Neuronal stem cell (in vitro differentiated cells): ENCODE data around the gene FCRL3.

Experiments
- DNase-seq: peaks from one replicate; pipeline ENCODE4 v3.0.0-alpha.2; 2013; ENCODE audit warnings: low spot score
- H2AFZ ChIP-seq: one replicate; pipeline ENCODE4 v1.6.1; 2013; ENCODE audit warnings: mild to moderate bottlenecking, low read length, inconsistent platforms
- H2AK5ac ChIP-seq: 2 replicates; pipeline ENCODE4 v1.6.1; 2013; ENCODE audit warnings: low read depth, mild to moderate bottlenecking, inconsistent platforms, low read length, moderate library complexity, mixed read lengths
- H2BK120ac ChIP-seq: 2 replicates; pipeline ENCODE4 v1.6.1; 2013; ENCODE audit warnings: low read depth, mild to moderate bottlenecking, inconsistent platforms, low read length, moderate library complexity, mixed read lengths
- H2BK12ac ChIP-seq: one replicate; pipeline ENCODE4 v1.6.1; 2013; ENCODE audit warnings: low read length, inconsistent platforms
- H2BK15ac ChIP-seq: 2 replicates; pipeline ENCODE4 v1.6.1; 2013; ENCODE audit warnings: mild to moderate bottlenecking, low read length, inconsistent platforms, mixed read lengths
- H2BK5ac ChIP-seq: one replicate; pipeline ENCODE4 v1.6.1; 2013; ENCODE audit warnings: inconsistent platforms, mild to moderate bottlenecking, low read length, moderate library complexity
- H3K14ac ChIP-seq: one replicate; pipeline ENCODE4 v1.6.1; 2013; ENCODE audit warnings: low read length, inconsistent platforms
- H3K18ac ChIP-seq: 2 replicates; pipeline ENCODE4 v1.6.1; 2013; ENCODE audit warnings: low read length, inconsistent platforms
- H3K23ac ChIP-seq: 2 replicates; pipeline ENCODE4 v1.6.1; 2013; ENCODE audit warnings: low read depth, mild to moderate bottlenecking, mixed read lengths, low read length, inconsistent platforms; ENCODE audit not compliant: poor library complexity
- H3K27ac ChIP-seq: replicated peaks from 3 replicates; pipeline ENCODE4 v1.5.1; 2013; ENCODE audit warnings: low read length, inconsistent platforms
- H3K27me3 ChIP-seq, 3 experiments: 2 replicates each; pipeline ENCODE4 v1.6.1; 2013; ENCODE audit warnings: low read length in 3 of 3, mild to moderate bottlenecking in 2 of 3, inconsistent platforms in 1 of 3, low read depth in 1 of 3, mixed read lengths in 1 of 3, moderate library complexity in 1 of 3; ENCODE audit not compliant: control insufficient read depth in 3 of 3, insufficient read depth in 3 of 3
- H3K36me3 ChIP-seq, 2 donors: replicated peaks in 1 of 2; 2 replicates each; pipeline ENCODE4 v1.6.1; 2013; ENCODE audit warnings: low read length in 2 of 2; ENCODE audit not compliant: control insufficient read depth in 2 of 2, insufficient read depth in 2 of 2
- H3K4ac ChIP-seq: 2 replicates; pipeline ENCODE4 v1.6.1; 2013; ENCODE audit warnings: inconsistent platforms, mild to moderate bottlenecking, low read length, moderate library complexity
- H3K4me1 ChIP-seq, 2 donors: 1 replicate in 1 of 2; 2 replicates in 1 of 2; pipeline ENCODE4 v1.6.1; 2013; ENCODE audit warnings: low read length in 2 of 2, low read depth in 1 of 2; ENCODE audit not compliant: control insufficient read depth in 2 of 2, insufficient read depth in 1 of 2
- H3K4me2 ChIP-seq: one replicate; pipeline ENCODE4 v1.6.1; 2013; ENCODE audit warnings: mild to moderate bottlenecking, low read length, inconsistent platforms; ENCODE audit not compliant: insufficient read depth, poor library complexity, severe bottlenecking
- H3K4me3 ChIP-seq, 2 donors: 2 replicates each; pipeline ENCODE4 v1.5.1; 2013; ENCODE audit warnings: low read length in 2 of 2, mild to moderate bottlenecking in 2 of 2, inconsistent platforms in 1 of 2, moderate library complexity in 1 of 2
- H3K79me1 ChIP-seq: one replicate; pipeline ENCODE4 v1.6.1; 2013; ENCODE audit warnings: low read depth, mild to moderate bottlenecking, inconsistent platforms, low read length, moderate library complexity
- H3K9ac ChIP-seq: one replicate; pipeline ENCODE4 v1.6.1; 2013; ENCODE audit warnings: mild to moderate bottlenecking, low read depth, low read length, inconsistent platforms; ENCODE audit not compliant: poor library complexity
- H3K9me3 ChIP-seq, 2 donors: replicated peaks in 1 of 2; 2 replicates each; pipeline versions ENCODE3 to v1.6.1; 2013; ENCODE audit warnings: low read length in 2 of 2, mild to moderate bottlenecking in 2 of 2, inconsistent platforms in 1 of 2, low read depth in 1 of 2, mixed read lengths in 1 of 2, moderate library complexity in 1 of 2; ENCODE audit not compliant: control insufficient read depth in 2 of 2, insufficient read depth in 1 of 2
- H4K8ac ChIP-seq: one replicate; pipeline ENCODE4 v1.6.1; 2013; ENCODE audit warnings: low read depth, mild to moderate bottlenecking, inconsistent platforms, low read length, moderate library complexity
- H4K91ac ChIP-seq: one replicate; pipeline ENCODE4 v1.6.1; 2013; ENCODE audit warnings: low read length, low read depth, mild to moderate bottlenecking, inconsistent platforms; ENCODE audit not compliant: poor library complexity
- WGBS, 2 donors: extraction: QIAGEN DNeasy Blood & Tissue Kit; methylation state at CpG; one replicate each; pipeline ENCODE4 v1.1.7; 2013; ENCODE audit warnings: missing lambda C conversion rate in 2 of 2, mixed read lengths in 1 of 2; ENCODE audit not compliant: insufficient read length in 2 of 2, insufficient replicate concordance in 1 of 2; ENCODE audit errors: extremely low coverage in 2 of 2; 5-methylcytosine and 5-hydroxymethylcytosine counted together

FCRL3 gene

DNA sequence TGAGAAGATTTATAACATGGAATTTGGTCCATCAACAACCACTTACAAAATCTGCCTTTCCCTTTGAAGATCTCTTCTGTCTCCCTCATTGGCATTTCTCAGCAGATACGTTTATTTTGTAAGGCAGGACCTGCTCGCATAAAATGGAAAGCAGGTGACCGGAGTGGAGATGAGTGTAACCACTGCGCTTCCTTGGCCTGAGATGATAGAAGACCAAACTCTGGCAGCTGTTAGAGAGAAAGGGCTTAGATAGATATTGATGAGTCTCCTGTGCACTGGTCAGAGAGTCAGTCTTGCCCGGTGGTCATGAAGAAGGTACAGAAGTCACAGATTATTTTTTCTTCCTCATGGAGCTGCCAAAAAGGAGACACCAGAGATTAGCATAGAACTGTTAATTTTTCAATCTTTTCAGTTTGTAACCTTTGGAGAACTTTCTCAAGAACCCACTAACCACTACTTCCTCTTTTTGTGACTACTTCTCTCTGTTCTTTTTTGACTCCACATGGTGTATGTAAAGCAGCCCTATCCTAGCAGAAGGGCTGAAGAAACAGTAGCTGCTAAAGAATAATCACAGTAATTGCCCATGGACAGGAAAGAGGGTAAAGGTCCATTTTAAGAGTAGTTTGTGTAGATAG is 47.6 kb downstream of the FCRL3 start:
- Histone ChIP-seq H4K8ac (no peak overlapping the region), H3K23ac (no peak overlapping the region), H3K4me2 (no peak overlapping the region), H3K27ac (no peak overlapping the region), H2BK5ac (no peak overlapping the region), H2BK15ac (no peak overlapping the region), H3K18ac (no peak overlapping the region), H3K14ac (no peak overlapping the region), H3K27me3 (no peaks in the 10 kb centered on the region), H3K79me1 (no peaks in the 10 kb centered on the region), H2AK5ac (no peak overlapping the region), H3K36me3 (no peaks in the 10 kb centered on the region), H3K4ac (no peak overlapping the region), H2BK12ac (no peak overlapping the region), H3K4me1 (no peaks in the 10 kb centered on the region), H3K4me3 (no peak overlapping the region), H2BK120ac (no peak overlapping the region), H2AFZ (no peak overlapping the region), H4K91ac (no peak overlapping the region), H3K9me3 (no peaks in the 10 kb centered on the region), H3K9ac (no peak overlapping the region)
- no peak for DNase-seq
- WGBS, 2 donors = no CpG with 5 or more reads among the region's 5 CpGs

DNA sequence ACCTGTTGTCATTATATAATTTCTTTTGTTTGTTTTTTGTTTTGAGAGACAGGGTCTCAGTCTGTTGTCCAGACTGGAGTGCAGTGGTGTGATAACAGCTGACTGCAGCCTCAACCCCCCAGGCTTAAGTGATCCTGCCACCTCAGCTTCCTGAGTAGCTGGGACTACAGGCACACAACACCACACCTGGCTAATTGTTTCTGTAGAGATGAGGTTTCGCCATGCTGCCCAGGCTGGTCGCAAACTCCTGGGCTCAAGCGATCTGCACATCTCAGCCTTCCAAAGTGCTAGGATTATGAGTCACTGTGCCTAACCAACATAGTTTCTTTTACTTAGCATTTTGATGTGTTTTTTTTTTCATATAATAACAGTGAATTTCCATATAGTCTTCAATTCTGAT is 52.3 kb downstream of the FCRL3 start:
- whole genome bisulfite sequencing, 2 donors = no CpG with 5 or more reads among the region's 3 CpGs
- no peak overlapping the region for H3K27ac ChIP-seq
- DNase-seq = no peak
- H4K91ac ChIP-seq = no peak overlapping the region
- no peaks in the 10 kb centered on the region for H3K27me3 ChIP-seq
- H2BK120ac ChIP-seq = no peak overlapping the region
- H4K8ac ChIP-seq = no peak overlapping the region
- H3K79me1 ChIP-seq = no peaks in the 10 kb centered on the region
- H2BK12ac ChIP-seq = no peak overlapping the region
- no peak overlapping the region for H3K18ac ChIP-seq
- H3K4me1 ChIP-seq = peaks cover 0 to 3% of the 10 kb centered on the region in 2 donors
- H2BK15ac ChIP-seq = no peak overlapping the region
- H3K36me3 ChIP-seq = no peaks in the 10 kb centered on the region
- no peak overlapping the region for H3K4me3 ChIP-seq
- H3K23ac ChIP-seq = no peak overlapping the region
- no peak overlapping the region for H3K4ac ChIP-seq
- no peak overlapping the region for H2AK5ac ChIP-seq
- H3K4me2 ChIP-seq = no peak overlapping the region
- H3K14ac ChIP-seq = no peak overlapping the region
- no peak overlapping the region for H2AFZ ChIP-seq
- H2BK5ac ChIP-seq = no peak overlapping the region
- no peak overlapping the region for H3K9ac ChIP-seq
- no peaks in the 10 kb centered on the region for H3K9me3 ChIP-seq

DNA sequence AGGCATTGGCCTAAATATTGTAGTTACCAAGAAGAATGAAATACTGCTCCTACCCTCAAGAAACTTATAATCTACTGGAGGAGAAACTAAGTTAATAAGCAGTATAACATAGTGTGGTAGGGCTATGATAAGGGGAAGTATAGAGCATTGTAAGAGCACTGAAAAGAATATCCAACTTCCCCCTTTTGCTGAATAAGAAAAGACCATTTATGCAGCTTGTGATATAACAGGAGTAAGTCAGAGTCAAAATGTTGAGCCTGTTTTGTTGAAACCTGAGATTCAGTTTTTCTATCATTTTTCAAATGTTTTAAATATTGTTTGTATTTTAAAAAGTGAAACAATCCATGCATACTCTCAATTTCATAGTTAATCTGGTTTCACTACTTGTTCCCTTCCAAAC is 54.4 kb downstream of the FCRL3 start:
- Histone ChIP-seq H3K4me2 (no peak overlapping the region), H3K4ac (no peak overlapping the region), H2AFZ (no peak overlapping the region), H3K36me3 (no peaks in the 10 kb centered on the region), H3K4me3 (no peak overlapping the region), H3K18ac (no peak overlapping the region), H3K9me3 (no peaks in the 10 kb centered on the region), H3K79me1 (no peaks in the 10 kb centered on the region), H3K27ac (no peak overlapping the region), H4K8ac (no peak overlapping the region), H2AK5ac (no peak overlapping the region), H3K9ac (no peak overlapping the region), H3K27me3 (no peaks in the 10 kb centered on the region), H3K4me1 (peaks cover 0 to 4% of the 10 kb centered on the region in 2 donors), H4K91ac (no peak overlapping the region), H2BK120ac (no peak overlapping the region), H3K14ac (no peak overlapping the region), H2BK12ac (no peak overlapping the region), H3K23ac (no peak overlapping the region), H2BK15ac (no peak overlapping the region), H2BK5ac (no peak overlapping the region)
- DNase-seq = no peak

DNA sequence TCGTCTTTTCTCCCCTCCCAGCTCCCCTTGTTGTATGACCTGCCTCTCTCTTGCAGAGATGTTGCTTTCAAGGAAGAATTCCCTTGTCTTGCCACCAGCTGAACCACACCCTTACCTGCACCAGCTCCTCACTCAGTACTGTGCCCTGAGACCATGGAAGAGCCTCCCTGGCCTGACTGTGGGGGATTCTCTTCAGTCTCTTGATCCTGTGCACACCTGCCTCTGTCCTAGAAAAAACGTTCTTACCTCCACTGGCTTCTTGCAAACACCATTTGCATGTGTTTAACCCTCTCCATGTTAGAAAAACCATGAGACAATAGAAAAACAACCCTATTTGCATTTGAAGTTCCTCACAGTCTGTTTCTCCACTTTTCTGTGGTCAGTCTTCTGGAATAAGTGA is 59.4 kb downstream of the FCRL3 start:
- no peak overlapping the region for H2BK12ac ChIP-seq
- H3K4ac ChIP-seq = no peak overlapping the region
- H2BK15ac ChIP-seq = no peak overlapping the region
- peaks cover 0 to 4% of the 10 kb centered on the region in 2 donors for H3K4me1 ChIP-seq
- H2AFZ ChIP-seq = no peak overlapping the region
- H3K9me3 ChIP-seq = no peaks in the 10 kb centered on the region
- H3K79me1 ChIP-seq = no peaks in the 10 kb centered on the region
- DNase-seq = no peak
- H3K23ac ChIP-seq = no peak overlapping the region
- no peak overlapping the region for H2AK5ac ChIP-seq
- WGBS, 2 donors = no CpG with 5 or more reads among the region's 2 CpGs
- H3K4me3 ChIP-seq = no peak overlapping the region
- H2BK5ac ChIP-seq = no peak overlapping the region
- H3K27ac ChIP-seq = no peak overlapping the region
- no peak overlapping the region for H2BK120ac ChIP-seq
- H3K14ac ChIP-seq = no peak overlapping the region
- no peak overlapping the region for H3K9ac ChIP-seq
- H4K91ac ChIP-seq = no peak overlapping the region
- H3K27me3 ChIP-seq = no peaks in the 10 kb centered on the region
- H3K36me3 ChIP-seq = no peaks in the 10 kb centered on the region
- H4K8ac ChIP-seq = no peak overlapping the region
- no peak overlapping the region for H3K18ac ChIP-seq
- no peak overlapping the region for H3K4me2 ChIP-seq
